ENCODE data around the gene C15orf40.

C15orf40 gene

GRCh38 chr15:83011271-83012075 lies at the start of gene C15orf40:
Gene C15orf40, minus strand, starts transcription at chr15:83011639. Its CDS starts 32 bp downstream, at chr15:83011607.
- TF ChIP-seq GATA3 (IDR thresholded peaks at IDR 0.05; ENCODE audit: low read depth, low read length) (no peak), GATA2 (IDR thresholded peaks at IDR 0.05; ENCODE audit: low read depth, low read length) (no peak)

GRCh38 chr15:83057696-83058376 lies 46.4 kb upstream of the C15orf40 start:
- TF ChIP-seq GATA3 (IDR thresholded peaks at IDR 0.05; ENCODE audit: low read depth, low read length) (no peak), GATA2 (IDR thresholded peaks at IDR 0.05; ENCODE audit: low read depth, low read length) (no peak)

GRCh38 chr15:83057002-83057401 lies 45.6 kb upstream of the C15orf40 start:
- no peak for TF ChIP-seq GATA2 (IDR thresholded peaks at IDR 0.05; ENCODE audit: low read depth, low read length)
- TF ChIP-seq GATA3 (IDR thresholded peaks at IDR 0.05; ENCODE audit: low read depth, low read length): no peak

GRCh38 chr15:83053151-83053550 lies 41.7 kb upstream of the C15orf40 start:
- TF ChIP-seq GATA2 (IDR thresholded peaks at IDR 0.05; ENCODE audit: low read depth, low read length) (no peak), GATA3 (IDR thresholded peaks at IDR 0.05; ENCODE audit: low read depth, low read length) (no peak)

GRCh38 chr15:83046558-83047127 lies 35.2 kb upstream of the C15orf40 start:
- TF ChIP-seq GATA3 (IDR thresholded peaks at IDR 0.05; ENCODE audit: low read depth, low read length) (no peak), GATA2 (IDR thresholded peaks at IDR 0.05; ENCODE audit: low read depth, low read length) (no peak)

- no peak for TF ChIP-seq GATA3 (IDR thresholded peaks at IDR 0.05; ENCODE audit: low read depth, low read length)
- TF ChIP-seq GATA2 (IDR thresholded peaks at IDR 0.05; ENCODE audit: low read depth, low read length): no peak
Observed at GRCh38 chr15:83044156-83044555, 32.7 kb upstream of the C15orf40 start.

GRCh38 chr15:83039206-83039605 lies 27.8 kb upstream of the C15orf40 start:
- no peak for TF ChIP-seq GATA3 (IDR thresholded peaks at IDR 0.05; ENCODE audit: low read depth, low read length)
- TF ChIP-seq GATA2 (IDR thresholded peaks at IDR 0.05; ENCODE audit: low read depth, low read length): no peak

- TF ChIP-seq GATA2 (IDR thresholded peaks at IDR 0.05; ENCODE audit: low read depth, low read length) (no peak), GATA3 (IDR thresholded peaks at IDR 0.05; ENCODE audit: low read depth, low read length) (no peak)
Observed at GRCh38 chr15:83036253-83036652, 24.8 kb upstream of the C15orf40 start.

- no peak for TF ChIP-seq GATA3 (IDR thresholded peaks at IDR 0.05; ENCODE audit: low read depth, low read length)
- TF ChIP-seq GATA2 (IDR thresholded peaks at IDR 0.05; ENCODE audit: low read depth, low read length): no peak
Observed at GRCh38 chr15:83030021-83030420, 18.6 kb upstream of the C15orf40 start.

GRCh38 chr15:83018436-83018835 lies 7.0 kb upstream of the C15orf40 start:
- TF ChIP-seq GATA3 (IDR thresholded peaks at IDR 0.05; ENCODE audit: low read depth, low read length): no peak
- TF ChIP-seq GATA2 (IDR thresholded peaks at IDR 0.05; ENCODE audit: low read depth, low read length): no peak

- TF ChIP-seq GATA3 (IDR thresholded peaks at IDR 0.05; ENCODE audit: low read depth, low read length) (no peak), GATA2 (IDR thresholded peaks at IDR 0.05; ENCODE audit: low read depth, low read length) (no peak)
Observed at GRCh38 chr15:83016906-83017305, 5.5 kb upstream of the C15orf40 start.

- TF ChIP-seq GATA3 (IDR thresholded peaks at IDR 0.05; ENCODE audit: low read depth, low read length) (no peak), GATA2 (IDR thresholded peaks at IDR 0.05; ENCODE audit: low read depth, low read length) (no peak)
Observed at GRCh38 chr15:83015361-83015760, 3.9 kb upstream of the C15orf40 start.

- TF ChIP-seq GATA2 (IDR thresholded peaks at IDR 0.05; ENCODE audit: low read depth, low read length) (no peak), GATA3 (IDR thresholded peaks at IDR 0.05; ENCODE audit: low read depth, low read length) (no peak)
Observed at GRCh38 chr15:83014205-83014653, 2.8 kb upstream of the C15orf40 start.

GRCh38 chr15:83012636-83013035 lies 1.2 kb upstream of the C15orf40 start:
- TF ChIP-seq GATA2 (IDR thresholded peaks at IDR 0.05; ENCODE audit: low read depth, low read length) (no peak), GATA3 (IDR thresholded peaks at IDR 0.05; ENCODE audit: low read depth, low read length) (no peak)

GRCh38 chr15:83012076-83012426 lies 612 bp upstream of the C15orf40 start:
- TF ChIP-seq GATA3 (IDR thresholded peaks at IDR 0.05; ENCODE audit: low read depth, low read length) (no peak), GATA2 (IDR thresholded peaks at IDR 0.05; ENCODE audit: low read depth, low read length) (no peak)
